DMS79 (cell line): ENCODE data around the gene GPR157.
"Not testable (repeated sequence)": the region's sequence is repeated elsewhere in the genome, so short reads cannot be mapped to it uniquely, and the experiment has no call there.

ENCODE experiments used
- DNase-seq: peaks from one replicate; lab custom pipeline; 2025; lab: John Stamatoyannopoulos, UW

The GPR157 gene

GRCh38 chr1:9115351-9116205 is 13.3 kb downstream of the GPR157 start:
- no peak for DNase-seq

GRCh38 chr1:9112961-9113880 is 15.7 kb downstream of the GPR157 start:
- DNase-seq, result no peak

- no peak for DNase-seq
Observed at GRCh38 chr1:9111957-9112356, 16.9 kb downstream of the GPR157 start.

GRCh38 chr1:9111357-9111691 is 17.6 kb downstream of the GPR157 start:
- no peak for DNase-seq

- DNase-seq, result peak; percentile 71
Observed at GRCh38 chr1:9110669-9111356, 18.1 kb downstream of the GPR157 start.

GRCh38 chr1:9108056-9108665 is 20.7 kb downstream of the GPR157 start:
- DNase-seq, result no peak

- no peak for DNase-seq
Observed at GRCh38 chr1:9107136-9107535, 21.8 kb downstream of the GPR157 start.

- DNase-seq, result no peak
Observed at GRCh38 chr1:9106286-9106685, 22.6 kb downstream of the GPR157 start.

- DNase-seq, result no peak
Observed at GRCh38 chr1:9105336-9105867, 23.5 kb downstream of the GPR157 start.

- peak; percentile 45 for DNase-seq
Observed at GRCh38 chr1:9101510-9102146, 27.3 kb downstream of the GPR157 start.

GRCh38 chr1:9100471-9101043 is 28.3 kb downstream of the GPR157 start:
- no peak for DNase-seq

- DNase-seq, result no peak
Observed at GRCh38 chr1:9099555-9099954, 29.3 kb downstream of the GPR157 start.

GRCh38 chr1:9097947-9098705 is 30.8 kb downstream of the GPR157 start:
- DNase-seq, result no peak

- DNase-seq, result no peak
Observed at GRCh38 chr1:9095818-9096217, 33.1 kb downstream of the GPR157 start.

GRCh38 chr1:9093996-9094595 is 34.8 kb downstream of the GPR157 start:
- not testable (repeated sequence) for DNase-seq

GRCh38 chr1:9093581-9093980 is 35.3 kb downstream of the GPR157 start:
- no peak for DNase-seq

GRCh38 chr1:9093091-9093490 is 35.8 kb downstream of the GPR157 start:
- no peak for DNase-seq

- no peak for DNase-seq
Observed at GRCh38 chr1:9088807-9089206, 40.1 kb downstream of the GPR157 start.

- no peak for DNase-seq
Observed at GRCh38 chr1:9087411-9088125, 41.3 kb downstream of the GPR157 start.
